Omental fat pad (tissue), 4 donors: ENCODE measurements around the gene CBX2. TPM values are rescaled to one million over a fixed set of nuclear protein-coding genes. Genes with fewer than 3 reads are reported as not detected.

ENCODE experiments used
- ATAC-seq: fragments of 150-250 bp; one replicate; pipeline ENCODE4 v1.9.1; 2016; ENCODE audit warnings: mild to moderate bottlenecking, moderate library complexity; ENCODE audit not compliant: low FRiP score
- DNase-seq: peaks from one replicate; pipeline ENCODE4 v3.0.0-alpha.2; 2019; ENCODE audit warnings: low spot score
- total RNA-seq, 4 donors: library from RNA; depleted of rRNA; stranded (reverse); fragments of >200 nt; gene quantifications; one replicate each; pipeline ENCODE4 v1.1.0, GENCODE V29; 2016
- TF ChIP-seq, protein P1 (sequence below), 3 donors: fragments of 450-650 bp; IDR thresholded peaks; one replicate each; pipeline ENCODE4 v1.5.1; 2016 to 2017; ENCODE audit warnings: antibody characterized with exemption in 3 of 3, mild to moderate bottlenecking in 3 of 3, moderate library complexity in 2 of 3

CBX2 gene
- total RNA-seq, 4 donors from 2014 or later = 0.28 to 5.2 (median 1.5) TPM

- DNase-seq (no peak), ATAC-seq (no peak)
- TF ChIP-seq, protein P1, sequence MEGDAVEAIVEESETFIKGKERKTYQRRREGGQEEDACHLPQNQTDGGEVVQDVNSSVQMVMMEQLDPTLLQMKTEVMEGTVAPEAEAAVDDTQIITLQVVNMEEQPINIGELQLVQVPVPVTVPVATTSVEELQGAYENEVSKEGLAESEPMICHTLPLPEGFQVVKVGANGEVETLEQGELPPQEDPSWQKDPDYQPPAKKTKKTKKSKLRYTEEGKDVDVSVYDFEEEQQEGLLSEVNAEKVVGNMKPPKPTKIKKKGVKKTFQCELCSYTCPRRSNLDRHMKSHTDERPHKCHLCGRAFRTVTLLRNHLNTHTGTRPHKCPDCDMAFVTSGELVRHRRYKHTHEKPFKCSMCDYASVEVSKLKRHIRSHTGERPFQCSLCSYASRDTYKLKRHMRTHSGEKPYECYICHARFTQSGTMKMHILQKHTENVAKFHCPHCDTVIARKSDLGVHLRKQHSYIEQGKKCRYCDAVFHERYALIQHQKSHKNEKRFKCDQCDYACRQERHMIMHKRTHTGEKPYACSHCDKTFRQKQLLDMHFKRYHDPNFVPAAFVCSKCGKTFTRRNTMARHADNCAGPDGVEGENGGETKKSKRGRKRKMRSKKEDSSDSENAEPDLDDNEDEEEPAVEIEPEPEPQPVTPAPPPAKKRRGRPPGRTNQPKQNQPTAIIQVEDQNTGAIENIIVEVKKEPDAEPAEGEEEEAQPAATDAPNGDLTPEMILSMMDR (IDR thresholded peaks at IDR 0.05) = no peak
Measured at GRCh38 chr17:79829004-79829403, 51.1 kb downstream of the CBX2 start.

DNA sequence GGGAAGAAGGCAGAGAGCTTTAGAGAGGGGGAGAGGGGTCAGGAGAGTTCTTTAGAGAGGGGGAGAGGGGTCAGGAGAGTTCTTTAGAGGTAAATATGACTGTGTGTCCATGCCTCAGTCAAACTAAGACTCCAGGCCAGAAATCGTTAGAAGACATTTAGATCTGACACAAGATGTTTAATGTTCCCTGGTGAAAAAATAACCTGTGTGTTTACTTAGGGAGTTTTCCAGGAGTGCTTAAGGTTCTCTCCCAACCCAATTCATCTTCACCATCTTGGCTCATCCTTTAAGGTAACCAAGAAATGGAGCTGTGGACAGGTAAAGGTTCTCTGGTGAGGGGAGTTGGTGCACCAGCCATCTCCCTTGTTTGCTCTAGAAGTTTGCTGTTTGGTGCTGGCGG is 51.5 kb downstream of the CBX2 start:
- ATAC-seq = no peak
- DNase-seq = no peak
- TF ChIP-seq, protein P1 (IDR thresholded peaks at IDR 0.05) = no peak

GRCh38 chr17:79830303-79830702 is 52.4 kb downstream of the CBX2 start:
- TF ChIP-seq, protein P1 (IDR thresholded peaks at IDR 0.05) = no peak
- no peak for ATAC-seq
- DNase-seq = no peak

DNA sequence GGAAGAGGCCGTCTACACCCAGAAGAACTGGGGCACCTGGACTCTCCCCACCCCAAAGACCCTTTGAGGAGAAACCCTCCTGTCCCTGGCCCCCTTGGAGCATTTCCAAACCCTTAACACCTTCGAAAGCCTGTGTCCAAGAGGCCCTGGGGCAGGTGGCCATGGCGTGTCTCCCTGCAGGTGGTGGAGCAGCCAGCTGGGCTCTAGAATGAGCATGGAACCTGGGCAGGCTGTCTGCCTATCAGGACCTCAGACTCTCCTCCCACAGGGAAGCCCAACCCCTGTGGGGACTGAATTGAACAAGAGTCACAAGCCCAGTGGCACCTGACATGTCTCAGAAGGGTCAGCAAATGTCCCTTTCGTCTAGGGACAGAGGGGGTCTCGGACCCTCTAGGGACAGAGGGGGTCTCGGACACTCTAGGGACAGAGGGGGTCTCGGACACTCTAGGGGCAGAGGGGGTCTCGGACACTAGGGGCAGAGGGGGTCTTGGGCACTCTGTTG is 52.9 kb downstream of the CBX2 start:
- no peak for ATAC-seq
- TF ChIP-seq, protein P1 (IDR thresholded peaks at IDR 0.05) = no peak

DNA sequence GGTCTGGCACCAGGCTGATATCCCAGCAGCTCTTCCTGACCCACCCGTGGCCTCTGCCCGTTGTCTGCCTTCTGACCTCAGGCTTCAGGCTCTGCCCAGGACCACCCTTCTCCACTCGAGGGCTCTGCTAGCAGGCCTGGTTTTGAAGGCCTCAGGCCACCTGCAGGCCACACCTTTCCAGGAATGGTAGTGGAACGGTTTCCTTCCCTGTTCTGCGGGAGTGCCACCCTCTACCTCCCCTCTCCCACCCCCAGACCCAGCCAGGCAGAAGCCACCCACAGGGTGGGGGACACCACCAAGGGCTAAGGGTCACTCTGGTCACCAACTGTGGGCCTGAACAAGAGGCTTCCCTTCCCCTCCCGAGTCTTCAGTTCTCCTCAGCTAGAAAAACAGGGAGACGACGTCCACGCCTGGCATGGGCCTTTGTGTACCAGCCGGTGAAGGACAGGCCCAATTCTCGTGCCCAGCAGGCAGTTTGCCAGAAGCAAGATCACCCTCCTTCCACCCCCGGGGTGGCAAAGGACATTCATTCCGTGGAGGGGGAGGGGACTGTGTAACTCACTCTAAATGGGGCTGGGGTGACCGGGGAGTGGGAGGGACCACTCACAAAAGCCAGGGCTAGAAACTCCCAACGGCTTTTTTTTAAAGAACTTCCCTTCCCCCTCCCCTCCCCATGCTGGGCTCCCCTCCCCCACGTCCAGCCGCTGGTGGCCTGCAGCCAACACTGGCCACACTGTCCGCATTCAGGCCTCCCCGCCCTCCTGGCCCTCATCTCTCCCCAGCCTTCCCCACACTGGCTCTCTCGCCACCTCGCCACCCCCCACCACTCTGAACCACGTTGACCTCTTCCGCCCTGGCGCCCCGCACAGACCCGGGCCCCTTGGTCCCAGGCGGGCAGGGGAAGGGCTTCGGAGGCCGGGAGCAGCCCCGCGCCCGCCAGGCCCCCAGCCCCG is 53.6 kb downstream of the CBX2 start:
- no peak for DNase-seq
- peak; percentile 5 for ATAC-seq
- TF ChIP-seq, protein P1 (IDR thresholded peaks at IDR 0.05) = no peak

More for the DNA sequence above, 52.9 kb downstream of the CBX2 start:
- no peak for DNase-seq

DNA sequence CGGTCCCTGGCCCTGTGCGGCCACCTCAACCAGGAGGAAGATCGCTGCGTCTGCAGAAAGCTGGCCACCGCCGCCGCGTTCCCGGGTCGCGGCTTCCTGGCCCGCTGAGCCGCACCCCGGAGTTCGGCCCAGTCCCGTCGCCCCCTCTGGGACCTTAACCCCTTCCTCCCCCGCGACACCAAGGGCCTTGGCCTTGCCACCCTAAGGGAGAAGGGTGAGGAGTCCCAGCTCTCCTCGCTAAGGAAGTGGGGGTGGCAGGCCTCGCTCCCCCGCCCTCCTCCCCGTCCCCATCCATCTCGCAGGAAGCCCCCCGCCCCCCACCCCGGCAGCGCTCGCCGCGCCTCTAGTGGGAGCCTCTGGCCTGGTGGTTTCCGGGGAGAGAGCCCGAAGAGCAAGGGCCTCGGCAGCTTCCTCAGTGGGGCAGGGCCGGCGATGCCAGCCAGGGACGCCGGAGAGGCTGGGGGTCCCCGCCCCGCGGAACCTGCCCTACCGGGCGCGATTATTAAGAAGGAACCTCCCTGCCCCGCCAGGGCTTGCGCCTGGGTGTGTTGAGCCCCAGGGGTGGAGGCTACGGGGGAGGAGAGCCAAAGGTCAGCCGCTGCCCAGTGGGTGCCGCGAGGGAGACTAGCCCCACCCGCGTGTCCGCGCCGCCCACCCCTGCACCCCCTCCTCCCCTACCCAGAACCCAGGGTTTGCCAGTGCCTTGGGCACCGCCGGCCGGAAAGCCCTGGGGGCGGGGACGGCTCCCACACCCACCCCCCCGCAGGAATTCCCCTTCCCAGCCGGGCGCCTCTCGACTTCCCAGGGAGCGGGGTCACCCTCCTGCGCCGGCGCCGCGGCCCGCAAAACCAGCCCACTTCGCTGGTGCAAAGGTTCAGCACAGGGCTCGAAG is 54.5 kb downstream of the CBX2 start:
- DNase-seq (no peak), ATAC-seq (peak; percentile 8)
- TF ChIP-seq, protein P1 (IDR thresholded peaks at IDR 0.05) = no peak
